NCI-H2029 (cell line): Measurements from ENCODE around the gene ISG20.
"Not testable (repeated sequence)": the region's sequence is repeated elsewhere in the genome, so short reads cannot be mapped to it uniquely, and the experiment has no call there.

ENCODE experiments used
- DNase-seq: peaks from one replicate; lab custom pipeline; 2025; lab: John Stamatoyannopoulos, UW

The ISG20 gene

GRCh38 chr15:88636654-88637053, 2.2 kb upstream of the ISG20 start:
- DNase-seq: no peak

- DNase-seq: no peak
Measured at GRCh38 chr15:88637436-88637835, 1.4 kb upstream of the ISG20 start.

- no peak for DNase-seq
Measured at GRCh38 chr15:88637841-88638625, 783 bp upstream of the ISG20 start.

GRCh38 chr15:88641959-88642452, 3.2 kb downstream of the ISG20 start:
- DNase-seq: no peak

- DNase-seq: not testable (repeated sequence)
Measured at GRCh38 chr15:88642514-88642913, 3.7 kb downstream of the ISG20 start.

- no peak for DNase-seq
Measured at GRCh38 chr15:88644741-88645140, 5.9 kb downstream of the ISG20 start.

GRCh38 chr15:88645171-88646087, 6.6 kb downstream of the ISG20 start:
- no peak for DNase-seq

- no peak for DNase-seq
Measured at GRCh38 chr15:88646088-88646405, 7.2 kb downstream of the ISG20 start.

- DNase-seq: no peak
Measured at GRCh38 chr15:88646951-88647350, 8.1 kb downstream of the ISG20 start.

GRCh38 chr15:88647351-88648105, 8.7 kb downstream of the ISG20 start:
- DNase-seq: peak; percentile 74

GRCh38 chr15:88648357-88649214, 9.8 kb downstream of the ISG20 start:
- no peak for DNase-seq

- no peak for DNase-seq
Measured at GRCh38 chr15:88649286-88649733, 10.5 kb downstream of the ISG20 start.

GRCh38 chr15:88649753-88650551, 11.1 kb downstream of the ISG20 start:
- DNase-seq: no peak

- DNase-seq: no peak
Measured at GRCh38 chr15:88650556-88650955, 11.7 kb downstream of the ISG20 start.

- no peak for DNase-seq
Measured at GRCh38 chr15:88651136-88651732, 12.4 kb downstream of the ISG20 start.

GRCh38 chr15:88651971-88652370, 13.2 kb downstream of the ISG20 start:
- no peak for DNase-seq

GRCh38 chr15:88652456-88653199, 13.8 kb downstream of the ISG20 start:
- DNase-seq: no peak

- no peak for DNase-seq
Measured at GRCh38 chr15:88653200-88654064, 14.6 kb downstream of the ISG20 start.
